ENCODE measurements around the gene EPHB1. TPM values are rescaled to one million over a fixed set of nuclear protein-coding genes. Genes with fewer than 3 reads are reported as not detected.
"Not testable (repeated sequence)": the region's sequence is repeated elsewhere in the genome, so short reads cannot be mapped to it uniquely, and the experiment has no call there.

The EPHB1 gene
- polyA plus RNA-seq, 1 experiment = 0.50 TPM

DNA sequence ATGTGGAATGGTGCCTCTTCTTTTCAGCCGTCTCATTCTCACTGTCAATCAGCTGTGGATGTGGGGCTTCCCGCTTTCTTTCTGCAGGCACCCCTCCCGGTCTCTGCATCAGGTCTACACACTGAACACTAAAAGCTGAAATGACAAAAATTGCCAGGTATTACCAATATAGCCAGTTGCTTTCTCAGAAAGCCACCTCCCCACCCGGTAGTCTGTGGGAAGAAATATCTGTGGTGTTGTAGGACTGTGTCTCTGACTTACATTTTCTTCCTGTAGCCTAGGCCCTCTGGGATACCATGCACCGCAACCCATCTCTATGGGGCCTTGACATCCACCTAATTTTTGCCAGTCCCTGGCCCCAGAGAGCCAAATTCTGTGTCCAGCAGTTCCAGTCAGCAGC is 19.2 kb upstream of the EPHB1 start:
- no peak for DNase-seq (ENCODE audit: low read depth)
- POLR2A ChIA-PET = no interaction called here
- no peak for TF ChIP-seq CTCF (IDR thresholded peaks at IDR 0.05; ENCODE audit: insufficient read depth, low read depth, low read length)
- H3K27me3 ChIP-seq (ENCODE audit: control insufficient read depth, insufficient read depth, low read length) = no peaks in the 10 kb centered on the region; the same call in 1 of the 2 replicates
- no peak overlapping the region for H3K4me3 ChIP-seq (ENCODE audit: low read depth, low read length)
- no peaks in the 10 kb centered on the region for H3K36me3 ChIP-seq (ENCODE audit: control insufficient read depth, insufficient read depth, low read length)
- CTCF ChIA-PET = no interaction called here

- ChIA-PET POLR2A (no interaction called here), CTCF (no interaction called here)
- Histone ChIP-seq H3K4me3 (ENCODE audit: low read depth, low read length) (no peak overlapping the region), H3K36me3 (ENCODE audit: control insufficient read depth, insufficient read depth, low read length) (no peaks in the 10 kb centered on the region), H3K27me3 (ENCODE audit: control insufficient read depth, insufficient read depth, low read length) (no peaks in the 10 kb centered on the region; the same call in 1 of the 2 replicates)
- DNase-seq (ENCODE audit: low read depth) = no peak
- no peak for TF ChIP-seq CTCF (IDR thresholded peaks at IDR 0.05; ENCODE audit: insufficient read depth, low read depth, low read length)
These were observed 18.5 kb upstream of the EPHB1 start for GRCh38 chr3:134776518-134776917.

GRCh38 chr3:134777341-134777740 is 17.7 kb upstream of the EPHB1 start:
- DNase-seq (ENCODE audit: low read depth) = no peak
- no peaks in the 10 kb centered on the region; the same call in 1 of the 2 replicates for H3K27me3 ChIP-seq (ENCODE audit: control insufficient read depth, insufficient read depth, low read length)
- H3K36me3 ChIP-seq (ENCODE audit: control insufficient read depth, insufficient read depth, low read length) = no peaks in the 10 kb centered on the region
- TF ChIP-seq CTCF (IDR thresholded peaks at IDR 0.05; ENCODE audit: insufficient read depth, low read depth, low read length) = no peak
- POLR2A ChIA-PET = no interaction called here
- CTCF ChIA-PET = interaction anchor here (3.0 kb wide), 1 partner anchor 17 kb away, joined by 13 read pairs; the partner anchor contains the start of gene EPHB1
- no peak overlapping the region for H3K4me3 ChIP-seq (ENCODE audit: low read depth, low read length)

DNA sequence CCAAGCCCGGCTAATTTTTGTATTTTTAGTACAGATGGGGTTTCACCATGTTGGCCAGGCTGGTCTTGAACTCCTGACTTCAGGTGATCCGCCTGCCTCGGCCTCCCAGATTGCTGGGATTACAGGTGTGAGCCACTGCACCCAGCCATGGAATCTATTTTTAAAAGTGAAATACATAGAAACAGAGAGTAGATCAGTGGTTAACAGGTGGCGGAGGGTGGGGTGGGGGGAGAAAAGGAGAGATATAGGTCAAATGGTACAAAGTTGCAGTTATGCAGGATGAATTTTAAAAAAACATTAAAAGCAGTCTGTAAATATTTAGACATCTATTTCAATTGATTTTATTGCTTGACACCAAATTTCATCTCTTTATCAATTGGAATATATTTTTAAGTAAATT is 6.8 kb upstream of the EPHB1 start:
- POLR2A ChIA-PET; DNase-seq (ENCODE audit: low read depth); H3K4me3 ChIP-seq (ENCODE audit: low read depth, low read length); H3K27me3 ChIP-seq (ENCODE audit: control insufficient read depth, insufficient read depth, low read length); H3K36me3 ChIP-seq (ENCODE audit: control insufficient read depth, insufficient read depth, low read length); CTCF ChIA-PET: not testable (repeated sequence)

GRCh38 chr3:134790065-134790464 is 5.0 kb upstream of the EPHB1 start:
- ChIA-PET POLR2A (no interaction called here), CTCF (interaction anchor here (6.0 kb wide), 1 partner anchor 713 kb away, joined by 78 read pairs; no protein-coding TSS in a partner anchor)
- TF ChIP-seq CTCF (IDR thresholded peaks at IDR 0.05; ENCODE audit: insufficient read depth, low read depth, low read length) = no peak
- H3K4me3 ChIP-seq (ENCODE audit: low read depth, low read length) = no peak overlapping the region
- 0 out of 2 replicates have a peak, but pooled peaks cover 2% of the 10 kb centered on the region for H3K27me3 ChIP-seq (ENCODE audit: control insufficient read depth, insufficient read depth, low read length)
- no peaks in the 10 kb centered on the region for H3K36me3 ChIP-seq (ENCODE audit: control insufficient read depth, insufficient read depth, low read length)
- no peak for DNase-seq (ENCODE audit: low read depth)

DNA sequence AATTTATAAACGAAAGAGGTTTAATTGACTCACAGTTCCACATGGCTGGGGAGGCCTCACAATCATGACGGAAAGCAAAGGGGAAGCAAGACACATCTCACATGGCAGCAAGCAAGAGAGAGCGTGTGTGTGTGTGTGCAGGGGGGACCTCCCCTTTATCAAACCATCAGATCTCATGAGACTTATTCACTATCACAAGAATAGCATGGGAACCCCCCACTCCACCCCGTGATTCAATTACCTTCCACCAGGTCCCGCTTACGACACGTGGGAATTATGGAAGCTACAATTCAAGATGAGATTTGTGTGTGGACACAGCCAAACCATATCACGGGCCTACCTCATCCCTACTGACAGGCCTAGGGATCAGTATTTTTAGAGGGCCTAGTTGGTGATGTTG is 3.1 kb upstream of the EPHB1 start:
- TF ChIP-seq CTCF (IDR thresholded peaks at IDR 0.05; ENCODE audit: insufficient read depth, low read depth, low read length) = no peak
- CTCF ChIA-PET = interaction anchor here (6.0 kb wide), 1 partner anchor 711 kb away, joined by 78 read pairs; no protein-coding TSS in a partner anchor
- Histone ChIP-seq H3K4me3 (ENCODE audit: low read depth, low read length) (no peak overlapping the region), H3K36me3 (ENCODE audit: control insufficient read depth, insufficient read depth, low read length) (no peaks in the 10 kb centered on the region), H3K27me3 (ENCODE audit: control insufficient read depth, insufficient read depth, low read length) (peaks cover 6% of the 10 kb centered on the region)
- DNase-seq (ENCODE audit: low read depth) = no peak
- POLR2A ChIA-PET = no interaction called here

All from BJ (cell line).